Activated naive CD8-positive, alpha-beta T cell treated with anti-CD3 and anti-CD28 coated beads, Interleukin-2, amount 10 ng/mL, durations not matched to agents 7 days and 5 days (primary cell): ENCODE results near the gene ARHGEF1. TPM values are rescaled to one million over a fixed set of nuclear protein-coding genes. Genes with fewer than 3 reads are reported as not detected.
"Not testable (repeated sequence)": the region's sequence is repeated elsewhere in the genome, so short reads cannot be mapped to it uniquely, and the experiment has no call there.

ENCODE experiments used
- ATAC-seq: fragments of 150-1000 bp; cut with Tn5 transposase; one replicate; pipeline ENCODE4 v1.10.0; 2021; ENCODE audit warnings: low read depth, moderate library complexity
- POLR2A ChIA-PET: fragments of 350-600 bp; sonication (Branson Sonifier 250); formaldehyde crosslinking; loops from one replicate; lab custom pipeline; 2021; ENCODE audit warnings: antibody characterized with exemption; lab: Charles Lee
- DNase-seq: peaks from one replicate; pipeline ENCODE4 v3.0.0; 2021
- H3K27ac Mint-ChIP-seq: one replicate; pipeline ENCODE4 v1.8.0; 2022; ENCODE audit warnings: mild to moderate bottlenecking, mixed read lengths
- H3K27me3 Mint-ChIP-seq: one replicate; pipeline ENCODE4 v1.8.0; 2022; ENCODE audit warnings: mild to moderate bottlenecking, moderate library complexity, mixed read lengths
- H3K36me3 Mint-ChIP-seq: one replicate; pipeline ENCODE4 v1.8.0; 2021; ENCODE audit warnings: mild to moderate bottlenecking, mixed read lengths
- H3K4me1 Mint-ChIP-seq: one replicate; pipeline ENCODE4 v1.8.0; 2021; ENCODE audit warnings: mixed read lengths
- H3K4me3 Mint-ChIP-seq: one replicate; pipeline ENCODE4 v1.8.0; 2022; ENCODE audit warnings: mild to moderate bottlenecking, moderate library complexity, mixed read lengths
- H3K9me3 Mint-ChIP-seq: one replicate; pipeline ENCODE4 v1.8.0; 2021; ENCODE audit warnings: mixed read lengths
- total RNA-seq, 2 experiments: library from RNA; stranded (reverse); gene quantifications; one replicate each; pipeline ENCODE4 v1.2.3, GENCODE V29; 2021

Gene ARHGEF1
- total RNA-seq, 2 experiments from 2014 or later, result 807 to 824 TPM

- H3K36me3 Mint-ChIP-seq, ATAC-seq, DNase-seq, H3K27ac Mint-ChIP-seq, POLR2A ChIA-PET, H3K4me1 Mint-ChIP-seq, H3K9me3 Mint-ChIP-seq: not testable (repeated sequence)
- peak overlapping the region; percentile 2 for H3K4me3 Mint-ChIP-seq
- peaks cover 24% of the 10 kb centered on the region for H3K27me3 Mint-ChIP-seq
These were observed 31.4 kb downstream of the ARHGEF1 start for GRCh38 chr19:41914424-41914834.

GRCh38 chr19:41915021-41915775 is 32.2 kb downstream of the ARHGEF1 start:
- Mint-ChIP-seq H3K9me3 (no peaks in the 10 kb centered on the region), H3K27ac (no peak overlapping the region), H3K4me3 (no peak overlapping the region), H3K36me3 (peaks cover 6% of the 10 kb centered on the region), H3K27me3 (peaks cover 24% of the 10 kb centered on the region), H3K4me1 (peaks cover 9% of the 10 kb centered on the region)
- no peak for DNase-seq
- POLR2A ChIA-PET, result interaction anchor here (0.6 kb wide), 1 partner anchor 42 kb away, joined by 3 read pairs; no protein-coding TSS in a partner anchor
- no peak for ATAC-seq

- POLR2A ChIA-PET, result interaction anchor here (0.6 kb wide), 1 partner anchor 43 kb away, joined by 3 read pairs; no protein-coding TSS in a partner anchor
- Mint-ChIP-seq H3K36me3 (no peaks in the 10 kb centered on the region), H3K27me3 (peaks cover 24% of the 10 kb centered on the region), H3K9me3 (no peaks in the 10 kb centered on the region), H3K4me1 (peaks cover 4% of the 10 kb centered on the region), H3K4me3 (no peak overlapping the region), H3K27ac (no peak overlapping the region)
- DNase-seq, result no peak
- no peak for ATAC-seq
These were observed 32.9 kb downstream of the ARHGEF1 start for GRCh38 chr19:41915776-41916414.

GRCh38 chr19:41917676-41918075 is 34.7 kb downstream of the ARHGEF1 start:
- POLR2A ChIA-PET, result interaction anchor here (1.0 kb wide), 1 partner anchor 28 kb away, joined by 3 read pairs; no protein-coding TSS in a partner anchor
- ATAC-seq (no peak), DNase-seq (no peak)
- Mint-ChIP-seq H3K4me1 (peaks cover 12% of the 10 kb centered on the region), H3K27me3 (peaks cover 25% of the 10 kb centered on the region), H3K4me3 (no peak overlapping the region), H3K36me3 (no peaks in the 10 kb centered on the region), H3K27ac (no peak overlapping the region), H3K9me3 (no peaks in the 10 kb centered on the region)

- ATAC-seq (no peak), DNase-seq (no peak)
- Mint-ChIP-seq H3K4me1 (peaks cover 13% of the 10 kb centered on the region), H3K36me3 (no peaks in the 10 kb centered on the region), H3K4me3 (no peak overlapping the region), H3K27me3 (peaks cover 24% of the 10 kb centered on the region), H3K9me3 (no peaks in the 10 kb centered on the region), H3K27ac (no peak overlapping the region)
- POLR2A ChIA-PET, result no interaction called here
These were observed 35.1 kb downstream of the ARHGEF1 start for GRCh38 chr19:41918095-41918494.

- ATAC-seq, result no peak
- POLR2A ChIA-PET, result interaction anchor here (0.7 kb wide), 1 partner anchor 10 kb away, joined by 3 read pairs; no protein-coding TSS in a partner anchor
- Mint-ChIP-seq H3K4me1 (peaks cover 15% of the 10 kb centered on the region), H3K27me3 (peaks cover 23% of the 10 kb centered on the region), H3K27ac (no peak overlapping the region), H3K36me3 (no peaks in the 10 kb centered on the region), H3K4me3 (no peak overlapping the region), H3K9me3 (no peaks in the 10 kb centered on the region)
- no peak for DNase-seq
These were observed 35.8 kb downstream of the ARHGEF1 start for GRCh38 chr19:41918653-41919244.

GRCh38 chr19:41919948-41920712 is 37.1 kb downstream of the ARHGEF1 start:
- H3K4me1 Mint-ChIP-seq, result peaks cover 13% of the 10 kb centered on the region
- H3K27ac Mint-ChIP-seq, result no peak overlapping the region
- peaks cover 16% of the 10 kb centered on the region for H3K27me3 Mint-ChIP-seq
- no peak for ATAC-seq
- DNase-seq, result no peak
- H3K9me3 Mint-ChIP-seq, result no peaks in the 10 kb centered on the region
- H3K36me3 Mint-ChIP-seq, result no peaks in the 10 kb centered on the region
- POLR2A ChIA-PET, result interaction anchor here (1.0 kb wide), 2 partner anchors 9 to 12 kb away, joined by 3 read pairs; no protein-coding TSS in a partner anchor
- H3K4me3 Mint-ChIP-seq, result no peak overlapping the region

- H3K4me1 Mint-ChIP-seq, result peaks cover 13% of the 10 kb centered on the region
- H3K36me3 Mint-ChIP-seq, result no peaks in the 10 kb centered on the region
- no peaks in the 10 kb centered on the region for H3K9me3 Mint-ChIP-seq
- H3K4me3 Mint-ChIP-seq, result no peak overlapping the region
- H3K27ac Mint-ChIP-seq, result no peak overlapping the region
- ATAC-seq (no peak), DNase-seq (no peak)
- peaks cover 16% of the 10 kb centered on the region for H3K27me3 Mint-ChIP-seq
- POLR2A ChIA-PET, result interaction anchor here (1.0 to 1.1 kb wide), 4 partner anchors 9 to 52 kb away, joined by 3 read pairs; no protein-coding TSS in a partner anchor
These were observed 38.0 kb downstream of the ARHGEF1 start for GRCh38 chr19:41920882-41921576.

GRCh38 chr19:41921577-41922576 is 38.9 kb downstream of the ARHGEF1 start:
- no peaks in the 10 kb centered on the region for H3K36me3 Mint-ChIP-seq
- H3K9me3 Mint-ChIP-seq, result no peaks in the 10 kb centered on the region
- POLR2A ChIA-PET, result interaction anchor here (0.7 to 1.1 kb wide), 5 partner anchors 10 to 53 kb away, joined by 3 to 4 read pairs (median 3); no protein-coding TSS in a partner anchor
- H3K4me1 Mint-ChIP-seq, result peaks cover 13% of the 10 kb centered on the region
- DNase-seq, result no peak
- no peak overlapping the region for H3K4me3 Mint-ChIP-seq
- H3K27ac Mint-ChIP-seq, result no peak overlapping the region
- no peak for ATAC-seq
- peaks cover 16% of the 10 kb centered on the region for H3K27me3 Mint-ChIP-seq

GRCh38 chr19:41922585-41922984 is 39.6 kb downstream of the ARHGEF1 start:
- no peaks in the 10 kb centered on the region for H3K36me3 Mint-ChIP-seq
- peaks cover 16% of the 10 kb centered on the region for H3K27me3 Mint-ChIP-seq
- peaks cover 13% of the 10 kb centered on the region for H3K4me1 Mint-ChIP-seq
- DNase-seq (no peak), ATAC-seq (no peak)
- H3K4me3 Mint-ChIP-seq, result no peak overlapping the region
- no peaks in the 10 kb centered on the region for H3K9me3 Mint-ChIP-seq
- POLR2A ChIA-PET, result interaction anchor here (0.7 kb wide), 1 partner anchor 13 kb away, joined by 4 read pairs; no protein-coding TSS in a partner anchor
- H3K27ac Mint-ChIP-seq, result no peak overlapping the region

- Mint-ChIP-seq H3K4me1 (peaks cover 13% of the 10 kb centered on the region), H3K9me3 (no peaks in the 10 kb centered on the region), H3K36me3 (no peaks in the 10 kb centered on the region), H3K27me3 (peaks cover 16% of the 10 kb centered on the region), H3K4me3 (no peak overlapping the region), H3K27ac (no peak overlapping the region)
- ATAC-seq (no peak), DNase-seq (no peak)
- POLR2A ChIA-PET, result interaction anchor here (1.1 kb wide), 1 partner anchor 35 kb away, joined by 3 read pairs; no protein-coding TSS in a partner anchor
These were observed 40.2 kb downstream of the ARHGEF1 start for GRCh38 chr19:41923045-41923788.
